GM23338 (cell line): ENCODE measurements around the gene POLD4. TPM values are rescaled to one million over a fixed set of nuclear protein-coding genes. Genes with fewer than 3 reads are reported as not detected.

Experiments
- ATAC-seq: fragments of 200-7000 bp; cut with Tn5 transposase; 3 replicates; pipeline ENCODE4 v1.9.1; 2020
- DNase-seq: peaks from one replicate; pipeline ENCODE4 v3.0.0-alpha.2; 2015; ENCODE audit warnings: low spot score
- H2AFZ ChIP-seq: fragments of 200-600 bp; sonication (generic); 2 replicates; pipeline ENCODE4 v1.8.0; 2016; ENCODE audit warnings: antibody characterized with exemption, mild to moderate bottlenecking, moderate library complexity
- H3F3A ChIP-seq: fragments of 200-600 bp; sonication (generic); replicated peaks from 2 replicates; pipeline ENCODE4 v1.8.0; 2017; ENCODE audit warnings: antibody characterized with exemption, mixed run types, low read depth
- H3K27ac ChIP-seq: fragments of 200-600 bp; sonication (generic); 2 replicates; pipeline ENCODE4 v1.6.1; 2016; ENCODE audit warnings: low read depth
- H3K27me3 ChIP-seq: fragments of 200-600 bp; sonication (generic); 2 replicates; pipeline ENCODE4 v1.8.0; 2016; ENCODE audit warnings: mild to moderate bottlenecking, mixed run types, moderate library complexity; ENCODE audit not compliant: insufficient read depth
- H3K36me3 ChIP-seq: fragments of 200-600 bp; sonication (generic); 2 replicates; pipeline ENCODE4 v1.8.0; 2016; ENCODE audit warnings: mild to moderate bottlenecking; ENCODE audit not compliant: insufficient read depth
- H3K4me1 ChIP-seq: fragments of 200-600 bp; sonication (generic); 2 replicates; pipeline ENCODE4 v1.8.0; 2016; ENCODE audit warnings: mild to moderate bottlenecking, moderate library complexity; ENCODE audit not compliant: insufficient read depth
- H3K4me2 ChIP-seq: fragments of 200-600 bp; sonication (generic); 2 replicates; pipeline ENCODE4 v1.7.1; 2017; ENCODE audit warnings: mixed run types
- H3K4me3 ChIP-seq: fragments of 200-600 bp; sonication (generic); 2 replicates; pipeline ENCODE4 v1.6.1; 2016; ENCODE audit warnings: mixed run types
- H3K79me2 ChIP-seq: fragments of 200-600 bp; sonication (generic); replicated peaks from 2 replicates; pipeline ENCODE4 v1.8.0; 2017; ENCODE audit warnings: mild to moderate bottlenecking; ENCODE audit not compliant: insufficient read depth
- H3K9me2 ChIP-seq: fragments of 200-600 bp; sonication (generic); 2 replicates; pipeline ENCODE4 v1.8.0; 2017; ENCODE audit not compliant: insufficient read depth
- H4K20me1 ChIP-seq: fragments of 200-600 bp; sonication (generic); replicated peaks from 2 replicates; pipeline ENCODE4 v1.8.0; 2017; ENCODE audit warnings: mild to moderate bottlenecking; ENCODE audit not compliant: insufficient read depth
- H3K27ac Mint-ChIP-seq: 2 replicates; pipeline ENCODE4 v1.8.0; 2020; ENCODE audit warnings: inconsistent platforms, mild to moderate bottlenecking, moderate library complexity, mixed read lengths
- H3K27me3 Mint-ChIP-seq: 3 replicates; pipeline ENCODE4 v1.8.0; 2022; ENCODE audit warnings: low read depth, mild to moderate bottlenecking, moderate library complexity, mixed read lengths, inconsistent platforms; ENCODE audit not compliant: insufficient read depth, poor library complexity
- H3K36me3 Mint-ChIP-seq: 3 replicates; pipeline ENCODE4 v1.8.0; 2021; ENCODE audit warnings: low read depth, mild to moderate bottlenecking, inconsistent platforms, moderate library complexity, mixed read lengths
- H3K4me1 Mint-ChIP-seq: 3 replicates; pipeline ENCODE4 v1.8.0; 2020; ENCODE audit warnings: mild to moderate bottlenecking, inconsistent platforms, mixed read lengths
- H3K4me3 Mint-ChIP-seq: 3 replicates; pipeline ENCODE4 v1.8.0; 2021; ENCODE audit warnings: moderate library complexity, mild to moderate bottlenecking, inconsistent platforms, mixed read lengths
- H3K9me3 Mint-ChIP-seq: 3 replicates; pipeline ENCODE4 v1.8.0; 2020; ENCODE audit warnings: moderate library complexity, mild to moderate bottlenecking, inconsistent platforms, mixed read lengths
- CTCF ChIP-seq, 2 experiments: fragments of 200-600 bp in 1 of 2; sonication (generic) in 1 of 2; conservative IDR thresholded peaks; 2 replicates each; pipeline versions ENCODE4 v1.5.1 to v1.6.1; 2016 to 2017; ENCODE audit warnings: antibody characterized with exemption in 2 of 2, low read depth in 2 of 2, mild to moderate bottlenecking in 2 of 2, moderate library complexity in 1 of 2
- ETS1 ChIP-seq: IDR thresholded peaks from 2 replicates; pipeline ENCODE4 v1.6.1; 2016; ENCODE audit warnings: antibody characterized with exemption
- EZH2phosphoT487 ChIP-seq: fragments of 200-600 bp; sonication (generic); IDR thresholded peaks from one replicate; pipeline ENCODE4 v1.8.1; 2018; ENCODE audit warnings: antibody characterized with exemption; ENCODE audit not compliant: unreplicated experiment
- JUNB ChIP-seq: IDR thresholded peaks from one replicate; pipeline ENCODE4 v1.6.1; 2016; ENCODE audit warnings: antibody characterized with exemption; ENCODE audit not compliant: unreplicated experiment
- NANOG ChIP-seq: IDR thresholded peaks from 2 replicates; pipeline ENCODE4 v1.6.1; 2016; ENCODE audit warnings: antibody characterized with exemption, borderline replicate concordance
- POLR2AphosphoS5 ChIP-seq: IDR thresholded peaks from 2 replicates; pipeline ENCODE4 v1.6.1; 2016; ENCODE audit warnings: antibody characterized with exemption, low read depth
- STAT1 ChIP-seq: IDR thresholded peaks from one replicate; pipeline ENCODE4 v1.6.1; 2016; ENCODE audit warnings: antibody characterized with exemption; ENCODE audit not compliant: unreplicated experiment
- polyA plus RNA-seq: library from polyadenylated mRNA; unstranded; fragments of >200 nt; fragmentation: Nextera tagmentation; extraction: Ambion mirVana; gene quantifications from 2 replicates; pipeline ENCODE4 v1.2.1, GENCODE V29; 2016
- total RNA-seq: library from RNA; depleted of rRNA; stranded (reverse); fragments of >200 nt; shearing (Covaris generic); gene quantifications from 2 replicates; pipeline ENCODE4 v1.2.3, GENCODE V29; 2014
- TF ChIP-seq, protein P1 (sequence below): fragments of 250-450 bp; sonication (Bioruptor Pico); IDR thresholded peaks from 2 replicates; pipeline ENCODE4 v1.5.0; 2020; ENCODE audit warnings: mild to moderate bottlenecking, moderate library complexity
- TF ChIP-seq, protein P2 (sequence below): IDR thresholded peaks from one replicate; pipeline ENCODE4 v1.6.1; 2018; ENCODE audit warnings: antibody characterized with exemption; ENCODE audit not compliant: unreplicated experiment

The POLD4 gene
- total and polyA plus RNA-seq, 2 experiments from 2014 or later: 16.2 to 23.0 TPM

DNA sequence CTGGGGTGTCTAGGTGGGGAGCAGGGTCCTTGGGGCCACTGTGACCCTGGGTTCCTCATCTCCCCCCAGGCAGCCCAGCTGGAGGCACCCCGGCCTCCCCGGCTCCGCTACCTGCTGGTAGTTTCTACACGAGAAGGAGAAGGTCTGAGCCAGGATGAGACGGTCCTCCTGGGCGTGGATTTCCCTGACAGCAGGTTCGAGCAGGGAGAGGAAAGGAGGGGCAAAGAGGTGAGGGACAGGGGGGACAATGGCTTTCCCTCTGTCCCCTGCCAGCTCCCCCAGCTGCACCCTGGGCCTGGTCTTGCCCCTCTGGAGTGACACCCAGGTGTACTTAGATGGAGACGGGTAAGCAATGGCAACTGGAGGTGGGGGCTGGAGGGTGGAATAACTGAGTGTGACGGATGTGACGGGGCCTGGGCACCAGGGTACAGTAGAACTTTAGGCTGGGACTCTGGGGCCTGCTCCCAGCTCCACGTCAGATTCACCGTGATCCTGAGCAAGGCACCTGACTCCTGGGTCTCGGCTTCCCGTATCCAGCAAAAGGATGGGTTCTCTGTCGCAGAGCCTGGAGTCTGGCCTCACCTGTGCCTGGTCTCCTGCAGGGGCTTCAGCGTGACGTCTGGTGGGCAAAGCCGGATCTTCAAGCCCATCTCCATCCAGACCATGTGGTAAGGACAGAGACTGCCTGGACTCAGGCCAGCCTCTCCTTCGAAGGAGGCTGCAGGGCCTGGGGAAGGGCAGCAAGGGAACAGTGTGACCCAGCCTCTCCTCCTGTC lies 46.4 kb downstream of the POLD4 start:
- H2AFZ ChIP-seq: no peak overlapping the region
- ATAC-seq: no peak
- H3F3A ChIP-seq: peaks cover 4% of the 10 kb centered on the region; the same call in 1 of the 2 replicates
- no peaks in the 10 kb centered on the region for H3K36me3 ChIP-seq
- H3K27me3 ChIP-seq: no peaks in the 10 kb centered on the region
- H4K20me1 ChIP-seq: no peaks in the 10 kb centered on the region
- no peak overlapping the region for H3K27ac ChIP-seq
- H3K27ac Mint-ChIP-seq: no peak overlapping the region
- peaks cover 9% of the 10 kb centered on the region; the same call in 1 of the 2 replicates for H3K4me1 ChIP-seq
- no peak overlapping the region for H3K4me2 ChIP-seq
- H3K4me1 Mint-ChIP-seq: peaks cover 3% of the 10 kb centered on the region; the same call in 1 of the 3 replicates
- TF ChIP-seq JUNB (no peak), EZH2phosphoT487 (no peak), CTCF (conservative IDR thresholded peaks at IDR 0.05; ENCODE audit: low read depth in 2 of 2) (no peak), POLR2AphosphoS5 (no peak), NANOG (no peak), STAT1 (no peak), ETS1 (no peak)
- TF ChIP-seq, protein P1, sequence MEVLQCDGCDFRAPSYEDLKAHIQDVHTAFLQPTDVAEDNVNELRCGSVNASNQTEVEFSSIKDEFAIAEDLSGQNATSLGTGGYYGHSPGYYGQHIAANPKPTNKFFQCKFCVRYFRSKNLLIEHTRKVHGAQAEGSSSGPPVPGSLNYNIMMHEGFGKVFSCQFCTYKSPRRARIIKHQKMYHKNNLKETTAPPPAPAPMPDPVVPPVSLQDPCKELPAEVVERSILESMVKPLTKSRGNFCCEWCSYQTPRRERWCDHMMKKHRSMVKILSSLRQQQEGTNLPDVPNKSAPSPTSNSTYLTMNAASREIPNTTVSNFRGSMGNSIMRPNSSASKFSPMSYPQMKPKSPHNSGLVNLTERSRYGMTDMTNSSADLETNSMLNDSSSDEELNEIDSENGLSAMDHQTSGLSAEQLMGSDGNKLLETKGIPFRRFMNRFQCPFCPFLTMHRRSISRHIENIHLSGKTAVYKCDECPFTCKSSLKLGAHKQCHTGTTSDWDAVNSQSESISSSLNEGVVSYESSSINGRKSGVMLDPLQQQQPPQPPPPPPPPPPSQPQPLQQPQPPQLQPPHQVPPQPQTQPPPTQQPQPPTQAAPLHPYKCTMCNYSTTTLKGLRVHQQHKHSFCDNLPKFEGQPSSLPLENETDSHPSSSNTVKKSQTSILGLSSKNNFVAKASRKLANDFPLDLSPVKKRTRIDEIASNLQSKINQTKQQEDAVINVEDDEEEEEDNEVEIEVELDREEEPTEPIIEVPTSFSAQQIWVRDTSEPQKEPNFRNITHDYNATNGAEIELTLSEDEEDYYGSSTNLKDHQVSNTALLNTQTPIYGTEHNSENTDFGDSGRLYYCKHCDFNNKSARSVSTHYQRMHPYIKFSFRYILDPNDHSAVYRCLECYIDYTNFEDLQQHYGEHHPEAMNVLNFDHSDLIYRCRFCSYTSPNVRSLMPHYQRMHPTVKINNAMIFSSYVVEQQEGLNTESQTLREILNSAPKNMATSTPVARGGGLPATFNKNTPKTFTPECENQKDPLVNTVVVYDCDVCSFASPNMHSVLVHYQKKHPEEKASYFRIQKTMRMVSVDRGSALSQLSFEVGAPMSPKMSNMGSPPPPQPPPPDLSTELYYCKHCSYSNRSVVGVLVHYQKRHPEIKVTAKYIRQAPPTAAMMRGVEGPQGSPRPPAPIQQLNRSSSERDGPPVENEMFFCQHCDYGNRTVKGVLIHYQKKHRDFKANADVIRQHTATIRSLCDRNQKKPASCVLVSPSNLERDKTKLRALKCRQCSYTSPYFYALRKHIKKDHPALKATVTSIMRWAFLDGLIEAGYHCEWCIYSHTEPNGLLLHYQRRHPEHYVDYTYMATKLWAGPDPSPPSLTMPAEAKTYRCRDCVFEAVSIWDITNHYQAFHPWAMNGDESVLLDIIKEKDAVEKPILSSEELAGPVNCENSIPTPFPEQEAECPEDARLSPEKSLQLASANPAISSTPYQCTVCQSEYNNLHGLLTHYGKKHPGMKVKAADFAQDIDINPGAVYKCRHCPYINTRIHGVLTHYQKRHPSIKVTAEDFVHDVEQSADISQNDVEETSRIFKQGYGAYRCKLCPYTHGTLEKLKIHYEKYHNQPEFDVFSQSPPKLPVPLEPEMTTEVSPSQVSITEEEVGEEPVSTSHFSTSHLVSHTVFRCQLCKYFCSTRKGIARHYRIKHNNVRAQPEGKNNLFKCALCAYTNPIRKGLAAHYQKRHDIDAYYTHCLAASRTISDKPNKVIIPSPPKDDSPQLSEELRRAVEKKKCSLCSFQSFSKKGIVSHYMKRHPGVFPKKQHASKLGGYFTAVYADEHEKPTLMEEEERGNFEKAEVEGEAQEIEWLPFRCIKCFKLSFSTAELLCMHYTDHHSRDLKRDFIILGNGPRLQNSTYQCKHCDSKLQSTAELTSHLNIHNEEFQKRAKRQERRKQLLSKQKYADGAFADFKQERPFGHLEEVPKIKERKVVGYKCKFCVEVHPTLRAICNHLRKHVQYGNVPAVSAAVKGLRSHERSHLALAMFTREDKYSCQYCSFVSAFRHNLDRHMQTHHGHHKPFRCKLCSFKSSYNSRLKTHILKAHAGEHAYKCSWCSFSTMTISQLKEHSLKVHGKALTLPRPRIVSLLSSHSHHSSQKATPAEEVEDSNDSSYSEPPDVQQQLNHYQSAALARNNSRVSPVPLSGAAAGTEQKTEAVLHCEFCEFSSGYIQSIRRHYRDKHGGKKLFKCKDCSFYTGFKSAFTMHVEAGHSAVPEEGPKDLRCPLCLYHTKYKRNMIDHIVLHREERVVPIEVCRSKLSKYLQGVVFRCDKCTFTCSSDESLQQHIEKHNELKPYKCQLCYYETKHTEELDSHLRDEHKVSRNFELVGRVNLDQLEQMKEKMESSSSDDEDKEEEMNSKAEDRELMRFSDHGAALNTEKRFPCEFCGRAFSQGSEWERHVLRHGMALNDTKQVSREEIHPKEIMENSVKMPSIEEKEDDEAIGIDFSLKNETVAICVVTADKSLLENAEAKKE: no peak
- TF ChIP-seq, protein P2, sequence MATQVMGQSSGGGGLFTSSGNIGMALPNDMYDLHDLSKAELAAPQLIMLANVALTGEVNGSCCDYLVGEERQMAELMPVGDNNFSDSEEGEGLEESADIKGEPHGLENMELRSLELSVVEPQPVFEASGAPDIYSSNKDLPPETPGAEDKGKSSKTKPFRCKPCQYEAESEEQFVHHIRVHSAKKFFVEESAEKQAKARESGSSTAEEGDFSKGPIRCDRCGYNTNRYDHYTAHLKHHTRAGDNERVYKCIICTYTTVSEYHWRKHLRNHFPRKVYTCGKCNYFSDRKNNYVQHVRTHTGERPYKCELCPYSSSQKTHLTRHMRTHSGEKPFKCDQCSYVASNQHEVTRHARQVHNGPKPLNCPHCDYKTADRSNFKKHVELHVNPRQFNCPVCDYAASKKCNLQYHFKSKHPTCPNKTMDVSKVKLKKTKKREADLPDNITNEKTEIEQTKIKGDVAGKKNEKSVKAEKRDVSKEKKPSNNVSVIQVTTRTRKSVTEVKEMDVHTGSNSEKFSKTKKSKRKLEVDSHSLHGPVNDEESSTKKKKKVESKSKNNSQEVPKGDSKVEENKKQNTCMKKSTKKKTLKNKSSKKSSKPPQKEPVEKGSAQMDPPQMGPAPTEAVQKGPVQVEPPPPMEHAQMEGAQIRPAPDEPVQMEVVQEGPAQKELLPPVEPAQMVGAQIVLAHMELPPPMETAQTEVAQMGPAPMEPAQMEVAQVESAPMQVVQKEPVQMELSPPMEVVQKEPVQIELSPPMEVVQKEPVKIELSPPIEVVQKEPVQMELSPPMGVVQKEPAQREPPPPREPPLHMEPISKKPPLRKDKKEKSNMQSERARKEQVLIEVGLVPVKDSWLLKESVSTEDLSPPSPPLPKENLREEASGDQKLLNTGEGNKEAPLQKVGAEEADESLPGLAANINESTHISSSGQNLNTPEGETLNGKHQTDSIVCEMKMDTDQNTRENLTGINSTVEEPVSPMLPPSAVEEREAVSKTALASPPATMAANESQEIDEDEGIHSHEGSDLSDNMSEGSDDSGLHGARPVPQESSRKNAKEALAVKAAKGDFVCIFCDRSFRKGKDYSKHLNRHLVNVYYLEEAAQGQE: no peak
- no peak overlapping the region for H3K4me3 Mint-ChIP-seq
- no peaks in the 10 kb centered on the region for H3K9me2 ChIP-seq
- no peak for DNase-seq
- H3K36me3 Mint-ChIP-seq: no peaks in the 10 kb centered on the region
- no peaks in the 10 kb centered on the region for H3K79me2 ChIP-seq
- H3K9me3 Mint-ChIP-seq: no peaks in the 10 kb centered on the region
- peaks cover 11% of the 10 kb centered on the region for H3K27me3 Mint-ChIP-seq
- H3K4me3 ChIP-seq: no peak overlapping the region
